DMS53 treated with DMSO at 0.1 percent for 48 hours (cell line): ENCODE results near the gene FLNC.

Experiments used
- DNase-seq: peaks from one replicate; lab custom pipeline; 2025; ENCODE audit not compliant: unreplicated experiment; lab: John Stamatoyannopoulos, UW

FLNC gene

GRCh38 chr7:128843938-128844621, 13.9 kb downstream of the FLNC start:
- no peak for DNase-seq

GRCh38 chr7:128844777-128845311, 14.6 kb downstream of the FLNC start:
- DNase-seq, result no peak

- DNase-seq, result no peak
These were observed 15.3 kb downstream of the FLNC start for GRCh38 chr7:128845475-128845874.

GRCh38 chr7:128845987-128846386, 15.8 kb downstream of the FLNC start:
- no peak for DNase-seq

- DNase-seq, result no peak
These were observed 16.7 kb downstream of the FLNC start for GRCh38 chr7:128846781-128847444.

GRCh38 chr7:128847721-128848211, 17.6 kb downstream of the FLNC start:
- DNase-seq, result no peak

GRCh38 chr7:128848289-128849155, 18.3 kb downstream of the FLNC start:
- DNase-seq, result no peak

- no peak for DNase-seq
These were observed 18.9 kb downstream of the FLNC start for GRCh38 chr7:128849156-128849515.

- no peak for DNase-seq
These were observed 19.7 kb downstream of the FLNC start for GRCh38 chr7:128849804-128850490.

GRCh38 chr7:128852537-128853254, 22.5 kb downstream of the FLNC start:
- DNase-seq, result no peak

- no peak for DNase-seq
These were observed 23.6 kb downstream of the FLNC start for GRCh38 chr7:128853799-128854198.

GRCh38 chr7:128854396-128854795, 24.2 kb downstream of the FLNC start:
- DNase-seq, result no peak

- DNase-seq, result no peak
These were observed 25.4 kb downstream of the FLNC start for GRCh38 chr7:128855559-128855958.

GRCh38 chr7:128856001-128856718, 26.0 kb downstream of the FLNC start:
- no peak for DNase-seq

- no peak for DNase-seq
These were observed 28.4 kb downstream of the FLNC start for GRCh38 chr7:128858380-128859231.

- no peak for DNase-seq
These were observed 29.3 kb downstream of the FLNC start for GRCh38 chr7:128859232-128860157.
